Measurements from ENCODE around the gene PIK3CD.
"Not testable (repeated sequence)": the region's sequence is repeated elsewhere in the genome, so short reads cannot be mapped to it uniquely, and the experiment has no call there.

The PIK3CD gene

GRCh38 chr1:9654051-9654833 is 2.7 kb downstream of the PIK3CD start:
- no peak for DNase-seq (ENCODE audit: low read depth in 2 of 2)

- DNase-seq (ENCODE audit: low read depth in 2 of 2) = peak in 1 of 2 donors; percentile 50
These were observed 3.5 kb downstream of the PIK3CD start for GRCh38 chr1:9654834-9655723.

GRCh38 chr1:9655836-9656235 is 4.3 kb downstream of the PIK3CD start:
- DNase-seq (ENCODE audit: low read depth in 2 of 2) = no peak

- DNase-seq (ENCODE audit: low read depth in 2 of 2) = no peak
These were observed 6.0 kb downstream of the PIK3CD start for GRCh38 chr1:9657521-9658032.

GRCh38 chr1:9658199-9658598 is 6.7 kb downstream of the PIK3CD start:
- DNase-seq (ENCODE audit: low read depth in 2 of 2) = no peak

- no peak for DNase-seq (ENCODE audit: low read depth in 2 of 2)
These were observed 7.8 kb downstream of the PIK3CD start for GRCh38 chr1:9659328-9659727.

GRCh38 chr1:9663257-9663656 is 11.7 kb downstream of the PIK3CD start:
- DNase-seq (ENCODE audit: low read depth in 2 of 2) = no peak

- no peak for DNase-seq (ENCODE audit: low read depth in 2 of 2)
These were observed 13.7 kb downstream of the PIK3CD start for GRCh38 chr1:9665193-9665592.

GRCh38 chr1:9668080-9668479 is 16.5 kb downstream of the PIK3CD start:
- no peak for DNase-seq (ENCODE audit: low read depth in 2 of 2)

- no peak for DNase-seq (ENCODE audit: low read depth in 2 of 2)
These were observed 18.6 kb downstream of the PIK3CD start for GRCh38 chr1:9670085-9670484.

GRCh38 chr1:9671377-9672140 is 20.0 kb downstream of the PIK3CD start:
- no peak for DNase-seq (ENCODE audit: low read depth in 2 of 2)

- no peak for DNase-seq (ENCODE audit: low read depth in 2 of 2)
These were observed 20.9 kb downstream of the PIK3CD start for GRCh38 chr1:9672444-9672843.

- no peak for DNase-seq (ENCODE audit: low read depth in 2 of 2)
These were observed 23.9 kb downstream of the PIK3CD start for GRCh38 chr1:9675393-9675792.

GRCh38 chr1:9676128-9676527 is 24.6 kb downstream of the PIK3CD start:
- DNase-seq (ENCODE audit: low read depth in 2 of 2) = not testable (repeated sequence)

- no peak for DNase-seq (ENCODE audit: low read depth in 2 of 2)
These were observed 25.4 kb downstream of the PIK3CD start for GRCh38 chr1:9676815-9677393.

- DNase-seq (ENCODE audit: low read depth in 2 of 2) = no peak
These were observed 28.6 kb downstream of the PIK3CD start for GRCh38 chr1:9680091-9680490.

- DNase-seq (ENCODE audit: low read depth in 2 of 2) = no peak
These were observed 29.3 kb downstream of the PIK3CD start for GRCh38 chr1:9680828-9681227.

- DNase-seq (ENCODE audit: low read depth in 2 of 2) = no peak
These were observed 33.3 kb downstream of the PIK3CD start for GRCh38 chr1:9684801-9685200.

- DNase-seq (ENCODE audit: low read depth in 2 of 2) = peak; percentile 35 to 49
These were observed 35.8 kb downstream of the PIK3CD start for GRCh38 chr1:9687120-9687873.

GRCh38 chr1:9687874-9688582 is 36.5 kb downstream of the PIK3CD start:
- DNase-seq (ENCODE audit: low read depth in 2 of 2) = no peak
